Esophagus mucosa (tissue), 1 donor: Measurements from ENCODE around the gene ADCY6. TPM values are rescaled to one million over a fixed set of nuclear protein-coding genes. Genes with fewer than 3 reads are reported as not detected.
A peak's percentile ranks its signal among the peaks of the same experiment; 100 is the strongest.

Experiments used
- ATAC-seq: fragments of 200-7000 bp; cut with Tn5 transposase; one replicate; pipeline ENCODE4 v1.9.1; 2020
- total RNA-seq: library from RNA; stranded (reverse); gene quantifications from one replicate; pipeline ENCODE4 v1.2.4, GENCODE V29; 2023
- donor health status: DM: yes; HTN: yes; CAD: no.

The ADCY6 gene
- 11.1 TPM for total RNA-seq

DNA sequence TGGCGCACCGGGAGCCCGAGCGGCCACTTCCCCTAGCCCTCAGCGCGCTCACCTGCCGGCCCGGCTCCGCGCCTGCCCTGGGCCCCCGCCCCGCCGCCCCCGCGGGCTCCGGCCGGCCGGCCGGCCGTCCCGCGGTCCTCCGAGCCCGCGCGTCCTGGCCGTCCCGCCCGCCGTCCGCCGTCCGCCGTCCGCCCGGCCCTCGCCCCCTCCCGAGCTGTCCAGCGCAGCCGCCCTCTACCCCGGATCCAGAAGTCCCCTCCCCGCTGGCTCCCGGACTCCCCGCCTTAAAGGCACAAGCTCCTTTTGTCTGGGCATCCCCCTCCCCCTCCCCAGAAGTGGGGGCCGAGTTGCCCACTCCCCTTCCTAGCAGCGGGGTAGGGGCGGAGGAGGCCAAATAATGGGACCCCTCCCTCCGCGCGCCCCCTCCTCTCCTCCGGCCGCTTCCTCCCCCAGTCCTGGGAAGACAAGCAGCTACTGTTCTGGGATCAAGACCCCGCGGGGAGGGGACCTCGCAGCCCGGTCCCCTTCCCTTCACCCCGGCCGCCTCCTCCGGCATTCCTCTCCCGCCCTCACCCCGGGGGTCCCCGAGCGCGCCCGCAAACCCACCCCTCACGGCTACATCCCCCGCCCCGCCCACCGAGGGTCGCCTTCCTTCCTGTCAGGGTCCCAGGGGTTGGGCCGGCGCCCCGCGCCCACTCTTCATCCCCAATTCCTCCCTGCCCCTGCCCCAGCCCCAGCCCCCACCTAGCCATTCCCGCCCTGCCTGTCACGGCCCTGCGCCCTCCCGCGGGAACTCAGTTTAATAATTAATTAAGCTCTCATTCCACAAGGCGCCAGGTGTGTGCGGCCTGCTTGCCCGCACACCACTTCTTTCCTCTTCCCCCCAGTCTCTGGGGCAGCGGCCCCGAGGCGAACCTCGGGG is at the start of gene ADCY6:
TSS of gene ADCY6 (minus strand) at position 236 of the 922 bp plus-strand sequence. CDS start 5,655 bp downstream, outside the sequence.
- peak; percentile 56 for ATAC-seq

DNA sequence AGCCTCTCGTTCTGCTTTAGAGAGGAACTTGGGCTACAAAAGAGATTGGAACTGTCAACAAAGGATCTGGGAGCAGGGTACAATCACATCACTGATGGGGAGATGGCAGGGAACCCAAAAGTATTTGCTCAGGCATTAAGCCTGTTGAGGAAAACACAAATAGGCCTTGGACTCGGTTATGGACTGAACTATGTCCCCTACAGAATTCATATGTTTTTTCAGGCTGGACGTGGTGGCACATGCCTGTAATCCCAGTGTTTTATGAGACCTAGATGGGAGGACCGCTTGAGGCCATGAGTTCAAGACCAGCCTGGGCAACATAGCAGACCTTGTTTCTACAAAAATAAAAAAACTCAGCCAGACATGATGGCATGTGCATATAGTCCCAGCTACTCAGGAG is 49.2 kb upstream of the ADCY6 start:
- no peak for ATAC-seq

DNA sequence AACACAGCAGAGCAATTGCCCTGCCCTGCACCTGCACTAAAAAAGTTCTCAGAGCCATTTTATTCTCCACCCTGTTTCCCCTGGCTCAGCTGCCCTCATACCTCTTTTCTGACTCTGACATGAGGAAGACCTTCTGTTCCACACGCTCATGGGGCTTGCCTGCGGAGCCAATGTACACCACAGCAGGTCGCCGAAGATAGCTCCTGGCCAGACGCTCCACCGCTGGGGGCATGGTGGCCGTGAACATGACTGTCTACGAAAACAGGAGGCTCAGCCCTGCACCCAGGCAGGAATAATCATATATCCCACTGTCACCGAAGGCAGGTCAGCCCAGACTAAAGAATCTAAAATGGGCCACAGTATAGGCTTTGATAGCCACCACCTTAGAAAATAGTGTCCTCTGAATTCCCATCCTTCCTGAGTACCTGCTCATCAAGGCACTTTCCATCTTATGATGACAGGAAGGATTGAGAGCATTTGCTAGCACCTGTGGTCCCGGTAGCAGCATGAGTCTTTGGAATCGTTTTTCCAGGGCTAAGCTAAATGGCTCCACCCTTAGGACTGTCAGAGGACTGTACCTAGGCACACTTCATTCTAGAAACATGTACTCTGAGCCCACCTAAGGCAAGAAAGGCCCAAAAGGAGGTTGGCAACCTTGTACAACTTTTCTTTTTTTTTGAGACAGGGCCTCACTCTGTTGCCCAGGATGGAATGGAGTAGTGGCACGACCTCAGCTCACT is 43.6 kb upstream of the ADCY6 start:
- no peak for ATAC-seq

DNA sequence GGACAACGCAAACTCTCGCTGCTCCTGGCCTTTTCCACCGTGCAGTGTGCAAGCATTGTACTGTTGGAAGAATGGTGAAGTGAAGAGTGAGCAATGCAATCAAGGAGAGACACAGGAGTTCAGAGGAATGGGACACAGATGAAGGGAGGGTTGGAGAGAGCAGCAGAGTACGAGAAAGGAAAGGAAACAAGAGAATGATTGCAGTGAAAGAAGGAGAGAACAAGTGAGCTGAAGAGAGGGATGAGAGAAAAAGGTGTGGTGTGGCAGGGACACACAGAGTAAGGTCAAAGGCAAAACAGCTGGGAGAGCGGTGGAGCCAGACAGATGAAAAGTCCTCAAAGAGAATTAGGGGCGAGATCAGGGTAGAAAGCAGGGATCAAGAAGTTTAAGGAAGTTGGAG is 42.4 kb upstream of the ADCY6 start:
- ATAC-seq = no peak

DNA sequence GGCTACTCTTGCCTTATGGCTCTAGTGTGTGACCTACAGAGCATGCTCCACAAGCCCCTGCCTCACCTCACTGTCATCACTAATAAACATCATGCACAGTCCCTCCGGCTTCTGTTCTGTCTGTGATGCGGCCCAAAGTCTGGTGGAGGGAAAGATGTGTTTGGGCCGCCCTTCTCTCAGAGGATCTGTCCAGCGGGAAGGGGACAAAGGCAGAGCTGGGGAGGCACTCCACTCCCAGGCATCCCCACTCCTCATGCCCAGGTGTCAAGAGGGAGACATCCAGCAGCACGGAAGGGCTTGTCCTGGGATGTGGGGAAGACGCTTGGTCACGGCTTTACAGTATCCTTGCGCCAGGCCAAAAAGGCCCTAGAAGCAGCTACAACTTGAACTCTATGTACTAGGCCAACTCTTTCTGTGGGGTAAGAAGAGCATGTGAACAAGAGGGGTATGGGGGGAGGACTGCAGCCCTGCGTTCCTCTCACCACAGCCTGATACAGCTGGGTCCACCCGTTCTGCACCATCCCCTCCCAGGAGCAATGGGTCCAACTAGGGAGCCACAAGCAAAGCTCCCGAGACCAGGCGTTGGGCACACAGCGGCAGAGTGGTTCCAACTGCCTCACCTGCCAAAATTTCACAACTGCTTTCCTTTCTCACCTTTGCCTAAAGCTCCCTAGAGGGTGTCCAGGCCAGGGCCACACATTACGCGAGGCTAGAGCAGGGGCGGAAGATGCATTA is 40.1 kb upstream of the ADCY6 start:
- ATAC-seq = no peak

DNA sequence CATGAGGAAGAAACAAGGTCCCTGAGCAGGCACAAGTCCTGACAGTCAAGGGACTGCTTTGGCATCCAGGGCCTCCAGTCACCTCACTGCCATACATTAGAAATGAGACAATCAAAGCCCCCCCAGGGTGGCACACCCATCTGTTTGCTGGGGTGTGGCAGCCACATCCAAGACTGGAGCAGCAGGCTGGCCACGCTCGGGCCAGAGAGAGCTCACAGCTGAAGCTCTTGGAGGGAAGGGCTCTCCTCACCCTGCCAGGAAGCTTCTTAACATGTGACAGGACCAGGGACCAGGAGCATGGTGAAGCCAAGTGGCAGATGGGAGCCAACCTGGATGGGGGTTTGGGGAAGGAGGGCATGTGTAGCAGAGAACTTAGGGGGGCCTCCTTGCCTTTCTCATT is 39.4 kb upstream of the ADCY6 start:
- ATAC-seq = peak; percentile 12

DNA sequence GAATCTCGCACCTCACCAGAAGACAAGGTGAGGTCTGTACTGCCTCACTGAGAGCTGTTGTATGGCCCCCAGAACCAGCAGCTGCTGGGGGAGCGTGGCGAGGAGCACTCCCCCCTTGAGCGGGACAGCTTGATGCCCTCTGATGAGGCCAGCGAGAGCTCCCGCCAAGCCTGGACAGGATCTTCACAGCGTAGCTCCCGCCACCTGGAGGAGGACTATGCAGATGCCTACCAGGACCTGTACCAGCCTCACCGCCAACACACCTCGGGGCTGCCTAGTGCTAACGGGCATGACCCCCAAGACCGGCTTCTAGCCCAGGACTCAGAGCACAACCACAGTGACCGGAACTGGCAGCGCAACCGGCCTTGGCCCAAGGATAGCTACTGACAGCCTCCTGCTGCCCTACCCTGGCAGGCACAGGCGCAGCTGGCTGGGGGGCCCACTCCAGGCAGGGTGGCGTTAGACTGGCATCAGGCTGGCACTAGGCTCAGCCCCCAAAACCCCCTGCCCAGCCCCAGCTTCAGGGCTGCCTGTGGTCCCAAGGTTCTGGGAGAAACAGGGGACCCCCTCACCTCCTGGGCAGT is 38.7 kb upstream of the ADCY6 start:
- no peak for ATAC-seq

DNA sequence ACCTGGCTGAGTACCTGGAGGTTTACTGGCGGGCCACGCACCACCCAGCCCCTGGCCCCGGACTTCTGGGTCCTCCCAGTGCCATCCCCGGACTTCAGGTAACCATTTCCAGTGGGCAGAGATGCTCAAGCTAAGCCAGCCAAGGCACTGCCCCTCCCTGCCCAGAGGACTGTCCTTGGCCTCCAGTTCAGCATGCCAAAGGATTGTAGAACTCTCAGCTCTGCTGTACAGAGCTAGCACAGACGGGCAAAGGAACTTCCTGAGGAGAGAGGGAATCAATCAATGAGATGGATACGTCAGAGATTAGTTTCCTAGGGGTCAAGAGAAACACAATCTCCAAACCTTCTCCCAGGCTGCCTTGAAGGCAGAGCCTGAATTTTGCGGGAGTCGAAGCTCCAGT is 38.1 kb upstream of the ADCY6 start:
- ATAC-seq = no peak

DNA sequence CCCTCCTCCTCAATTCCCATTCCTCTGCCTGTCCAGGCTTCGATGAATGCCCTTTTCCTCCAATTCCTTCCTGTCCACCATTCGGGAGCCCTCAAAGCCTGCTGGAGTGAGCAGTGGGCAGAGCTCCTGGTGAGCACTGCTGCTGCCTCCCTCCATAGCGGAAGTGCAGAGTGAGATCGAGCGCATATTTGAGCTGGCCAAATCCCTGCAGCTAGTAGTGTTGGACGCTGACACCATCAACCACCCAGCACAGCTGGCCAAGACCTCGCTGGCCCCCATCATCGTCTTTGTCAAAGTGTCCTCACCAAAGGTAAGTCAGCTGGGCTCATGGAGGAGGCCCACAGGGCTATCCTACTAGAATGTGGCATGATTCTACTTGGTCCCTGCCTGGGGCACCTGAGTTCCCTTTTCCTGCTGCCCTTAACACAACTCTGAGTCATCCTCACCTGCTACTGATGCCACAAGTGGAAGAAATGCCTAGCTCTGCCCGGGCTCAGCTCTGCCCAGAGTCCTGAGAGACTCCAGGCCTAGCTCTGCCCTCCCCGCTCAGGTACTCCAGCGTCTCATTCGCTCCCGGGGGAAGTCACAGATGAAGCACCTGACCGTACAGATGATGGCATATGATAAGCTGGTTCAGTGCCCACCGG is 37.4 kb upstream of the ADCY6 start:
- ATAC-seq = peak; percentile 57

DNA sequence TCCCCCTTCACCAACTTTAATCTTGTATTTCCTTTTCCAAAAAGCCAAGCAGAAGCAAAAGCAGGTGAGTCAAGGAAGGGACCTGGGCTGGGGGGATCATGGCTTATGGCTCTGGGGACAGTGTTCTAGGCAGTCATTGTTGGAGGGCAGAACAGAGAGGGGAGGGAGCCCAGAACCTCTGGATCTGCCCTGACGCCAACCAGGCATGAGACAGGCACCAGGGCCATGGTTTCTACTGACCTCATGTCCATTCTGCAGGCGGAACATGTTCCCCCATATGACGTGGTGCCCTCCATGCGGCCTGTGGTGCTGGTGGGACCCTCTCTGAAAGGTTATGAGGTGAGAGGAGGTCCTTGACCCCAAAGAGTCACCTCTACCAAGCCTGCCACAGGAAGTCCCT is 36.0 kb upstream of the ADCY6 start:
- ATAC-seq = no peak

DNA sequence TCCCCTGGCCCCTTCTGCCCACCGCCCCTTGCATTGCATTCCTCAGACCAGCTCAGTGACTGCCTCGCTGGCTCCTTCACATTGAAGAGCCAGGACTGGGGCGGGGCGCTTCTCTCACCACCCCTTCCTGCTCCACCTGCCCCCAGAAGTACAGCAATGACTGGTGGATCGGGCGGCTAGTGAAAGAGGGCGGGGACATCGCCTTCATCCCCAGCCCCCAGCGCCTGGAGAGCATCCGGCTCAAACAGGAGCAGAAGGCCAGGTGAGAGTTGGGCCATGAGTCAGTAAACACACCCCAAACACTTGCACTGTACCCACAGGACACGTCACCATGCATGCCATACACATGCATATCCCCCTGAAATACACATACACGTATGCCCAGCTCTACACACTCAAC is 35.2 kb upstream of the ADCY6 start:
- no peak for ATAC-seq

DNA sequence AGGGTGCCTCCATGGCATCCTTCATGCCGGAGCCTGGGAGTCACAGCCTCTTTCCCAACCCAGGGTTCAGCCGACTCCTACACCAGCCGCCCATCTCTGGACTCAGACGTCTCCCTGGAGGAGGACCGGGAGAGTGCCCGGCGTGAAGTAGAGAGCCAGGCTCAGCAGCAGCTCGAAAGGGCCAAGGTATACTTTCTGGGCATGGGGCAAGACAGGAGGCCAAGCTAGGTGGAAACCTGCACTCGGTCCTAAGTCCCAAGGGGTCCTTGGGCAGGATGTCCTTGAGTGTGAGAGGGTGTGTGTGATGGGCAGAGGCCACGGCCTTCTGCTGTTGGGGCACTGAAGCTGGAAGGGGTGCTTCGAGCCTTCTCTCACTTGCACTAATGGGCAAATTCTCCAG is 34.4 kb upstream of the ADCY6 start:
- no peak for ATAC-seq

DNA sequence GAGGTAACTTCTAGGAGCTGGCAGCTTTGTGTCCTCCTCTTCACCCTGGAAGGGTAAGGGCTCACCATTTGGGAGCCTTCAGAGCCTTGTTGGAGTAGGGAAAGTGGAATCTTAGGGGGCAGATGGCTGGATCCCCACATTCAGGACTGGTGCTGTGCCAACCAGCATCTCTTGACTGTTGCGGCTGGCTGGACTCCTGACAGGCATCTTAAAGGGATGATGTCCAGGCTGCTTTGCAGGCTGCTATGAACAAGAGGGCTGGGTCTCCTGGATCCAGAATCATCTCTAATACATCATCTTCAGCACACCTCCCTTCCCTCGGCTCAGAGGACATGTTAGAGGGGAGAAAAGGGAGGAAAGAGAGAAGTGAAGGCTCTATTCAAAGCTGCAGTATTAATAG is 33.8 kb upstream of the ADCY6 start:
- no peak for ATAC-seq

DNA sequence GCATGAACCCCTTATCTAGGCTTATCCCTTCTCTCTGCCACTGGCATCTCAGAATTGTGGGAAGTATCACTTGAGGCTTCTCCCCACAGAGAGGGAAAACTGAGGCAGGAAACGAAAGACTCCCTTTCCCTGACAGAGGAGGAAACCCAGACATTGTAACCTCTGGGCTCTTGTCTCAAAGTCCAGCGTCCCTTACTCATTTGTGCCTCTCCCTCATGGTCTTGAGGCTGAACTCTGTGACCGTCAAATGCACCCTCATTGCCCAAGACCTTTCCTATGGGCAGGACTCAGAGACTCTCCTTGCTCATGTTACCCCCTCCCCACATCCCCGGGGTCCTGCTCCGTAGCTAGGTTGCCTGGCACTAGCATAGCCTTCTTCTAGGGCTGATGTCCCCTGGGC is 33.2 kb upstream of the ADCY6 start:
- ATAC-seq = no peak

DNA sequence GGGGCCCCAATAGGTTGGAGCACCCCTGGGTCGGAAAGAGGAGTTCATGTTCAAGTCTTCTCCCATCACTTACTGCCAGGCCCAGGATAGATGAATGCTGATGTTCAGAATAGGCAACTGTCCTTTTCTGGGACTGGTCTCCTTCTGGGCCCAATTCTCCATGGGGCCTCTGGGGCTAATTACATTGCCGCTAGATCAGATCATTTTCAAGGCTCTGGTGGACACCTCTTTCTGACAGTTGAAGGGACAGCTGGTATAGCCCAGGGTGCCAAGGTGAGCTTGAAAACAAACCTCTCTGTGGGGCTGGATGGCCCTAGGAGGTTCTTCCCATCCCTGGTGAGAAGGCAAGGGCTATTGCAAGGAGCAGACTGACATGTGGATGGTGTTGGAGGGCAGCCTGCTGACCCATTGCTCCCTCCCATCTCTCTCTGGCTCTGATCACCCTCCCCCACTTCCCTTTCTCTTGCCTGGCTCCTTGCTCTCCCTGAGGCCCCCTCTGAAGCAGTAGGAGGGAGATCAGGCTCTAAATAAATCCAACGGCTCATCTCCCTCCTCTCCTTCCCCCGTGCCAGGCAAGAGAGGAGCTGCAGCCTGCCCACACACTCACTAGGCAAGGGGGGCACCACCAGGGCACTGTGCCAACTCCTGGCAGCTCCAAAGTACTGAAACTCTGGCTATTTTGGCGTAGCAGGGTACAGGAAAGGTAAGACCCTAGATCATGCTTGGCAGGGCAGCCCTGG is 31.3 kb upstream of the ADCY6 start:
- no peak for ATAC-seq

DNA sequence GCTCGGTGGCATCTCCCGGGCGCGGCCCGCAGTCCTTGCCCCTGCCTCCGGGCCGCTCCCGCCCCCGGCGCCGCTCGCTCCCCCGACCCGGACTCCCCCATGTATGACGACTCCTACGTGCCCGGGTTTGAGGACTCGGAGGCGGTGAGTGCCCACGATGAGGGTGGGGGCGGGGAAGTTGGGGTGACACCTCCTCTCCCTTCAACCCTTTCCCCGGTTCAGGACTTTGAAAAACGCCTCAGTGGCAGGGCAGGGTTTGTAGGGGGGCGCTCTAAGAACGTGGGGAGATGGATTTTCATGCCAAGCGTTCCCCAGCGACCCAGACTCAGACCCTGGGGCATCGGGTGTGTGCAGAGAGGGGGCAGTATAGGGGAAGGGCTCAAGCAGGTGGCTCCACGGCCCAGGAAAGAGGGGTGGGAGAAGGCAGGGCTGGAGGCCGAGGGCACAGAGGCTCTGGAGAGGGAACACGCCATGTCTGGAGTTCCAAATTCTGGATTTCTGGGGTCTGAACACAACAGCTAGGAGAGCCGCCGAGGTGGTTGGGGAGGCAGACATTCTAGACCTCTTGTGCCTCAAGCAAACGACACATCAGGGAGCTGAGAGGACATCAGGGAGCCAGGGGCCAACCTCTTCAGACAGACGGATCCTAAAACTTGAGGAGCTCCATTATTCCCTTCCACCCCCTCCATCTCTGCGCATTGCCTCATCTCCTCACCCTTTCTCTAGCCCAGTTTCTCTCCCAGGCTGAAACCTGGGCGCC is 30.1 kb upstream of the ADCY6 start:
- ATAC-seq = no peak

DNA sequence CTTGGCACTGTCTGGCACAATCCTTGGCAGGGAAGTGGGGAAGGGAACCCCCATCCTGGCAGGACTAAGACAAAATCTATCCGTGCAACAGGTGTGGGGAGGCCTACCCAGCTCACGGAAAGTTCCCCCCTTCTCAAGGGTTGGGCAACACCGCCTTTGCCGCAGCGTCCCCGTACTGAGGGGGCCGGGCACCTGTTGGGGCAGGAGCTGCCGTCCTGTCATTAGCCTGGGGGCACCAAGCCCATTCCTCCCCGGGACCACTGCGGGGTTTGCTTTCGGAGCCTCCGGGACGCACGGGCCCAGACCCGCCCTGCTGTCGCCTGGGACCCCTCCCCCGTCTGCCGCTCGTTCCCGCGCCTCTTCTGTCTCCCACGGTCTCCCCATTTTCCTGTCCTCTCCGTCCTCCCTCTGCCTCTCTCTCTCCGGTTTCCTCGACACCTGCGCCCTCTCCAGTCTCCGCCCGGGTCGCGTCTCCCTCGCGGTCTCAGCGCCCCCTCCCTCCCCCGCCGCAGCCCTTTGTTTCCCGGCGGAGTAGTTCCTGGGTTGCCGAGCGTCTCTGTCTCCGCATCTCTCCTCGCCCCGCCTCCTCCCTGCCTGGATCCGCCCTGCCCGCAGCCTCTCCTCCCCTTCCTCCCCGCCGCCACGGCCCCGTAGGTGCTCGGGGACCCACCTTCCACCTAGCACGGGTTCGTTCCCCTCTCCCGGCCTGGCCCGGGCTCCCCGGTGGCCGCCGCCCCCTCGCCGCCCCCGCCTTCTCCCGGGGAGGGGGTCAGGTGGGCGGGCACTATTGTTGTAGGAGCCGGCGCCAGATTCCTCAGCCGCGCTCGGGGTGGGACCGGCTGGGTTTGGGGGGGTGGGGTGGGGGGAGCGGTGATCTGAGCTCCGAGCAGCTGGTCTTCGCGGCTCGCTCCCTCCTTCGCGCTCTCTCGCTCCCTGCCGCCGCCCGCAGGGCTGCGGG is 29.3 kb upstream of the ADCY6 start, which contains the start of gene CACNB3:
TSS of gene CACNB3 (plus strand) at position 624 of the 958 bp plus-strand sequence. CDS start 434 bp downstream, outside the sequence.
- peak; percentile 22 for ATAC-seq

DNA sequence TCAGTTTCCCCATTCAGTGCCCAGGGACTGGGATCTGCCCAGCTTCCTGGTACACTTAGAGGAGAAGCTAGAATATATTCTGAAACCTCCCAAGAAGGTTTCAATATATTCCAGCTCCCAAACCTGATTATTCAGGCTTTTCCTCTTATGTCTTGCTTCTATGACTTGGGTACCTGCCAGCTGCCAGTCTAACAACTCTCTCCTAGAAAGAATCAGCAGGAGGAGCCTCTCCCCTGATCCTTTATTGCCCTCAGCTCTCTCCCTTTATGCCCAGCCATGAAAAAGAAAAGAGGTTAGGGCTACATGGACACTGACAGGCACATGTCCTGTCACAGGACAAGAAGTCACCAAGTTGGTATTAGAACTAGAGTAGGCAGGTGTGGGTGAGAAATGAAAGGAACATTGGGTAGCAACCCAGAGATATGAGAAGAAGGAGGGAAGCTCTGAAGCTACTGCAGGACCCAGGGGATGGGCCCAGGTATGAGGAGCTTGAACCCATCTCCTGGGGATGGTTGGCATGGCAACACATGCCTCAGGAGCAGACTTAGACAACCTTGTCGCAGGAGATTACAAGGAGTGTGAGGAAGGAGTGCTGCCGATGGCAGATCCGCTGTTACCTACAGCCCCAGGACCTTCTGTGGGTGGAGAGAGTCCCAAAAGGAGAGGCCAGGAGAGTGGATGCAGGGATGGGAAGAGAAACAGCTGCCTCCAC is 27.4 kb upstream of the ADCY6 start:
- peak; percentile 2 for ATAC-seq
